K562 (cell line): ENCODE measurements around the gene RNF151. TPM values are rescaled to one million over a fixed set of nuclear protein-coding genes. Genes with fewer than 3 reads are reported as not detected.

Experiments used
- CBX8 ChIP-seq: fragments of 200-600 bp; sonication (generic); IDR thresholded peaks from 2 replicates; pipeline ENCODE4 v1.6.1; 2012; ENCODE audit warnings: borderline replicate concordance, mixed run types, low read depth, mild to moderate bottlenecking, moderate library complexity, mixed read lengths, low read length, control low read depth, inconsistent platforms; ENCODE audit not compliant: poor library complexity, severe bottlenecking; ENCODE audit errors: extremely low read depth
- ILK ChIP-seq: fragments of 450-650 bp; IDR thresholded peaks from 2 replicates; pipeline ENCODE4 v1.6.1; 2016; ENCODE audit warnings: missing genetic modification characterization, low read depth, mild to moderate bottlenecking, missing compliant biosample characterization, moderate library complexity, borderline replicate concordance
- L3MBTL2 ChIP-seq: fragments of 450-650 bp; IDR thresholded peaks from 2 replicates; pipeline ENCODE4 v1.6.1; 2016; ENCODE audit warnings: mild to moderate bottlenecking, moderate library complexity
- MED1 ChIP-seq: sonication (generic); formaldehyde crosslinking; IDR thresholded peaks from 2 replicates; pipeline ENCODE4 v1.8.1; 2023; ENCODE audit warnings: missing genetic modification reagents, borderline replicate concordance
- NBN ChIP-seq: fragments of 450-650 bp; IDR thresholded peaks from 2 replicates; pipeline ENCODE4 v1.6.1; 2016; ENCODE audit warnings: low read depth, mild to moderate bottlenecking
- RBM25 ChIP-seq: fragments of 200-400 bp; formaldehyde crosslinking; IDR thresholded peaks from 2 replicates; pipeline ENCODE4 v1.6.1; 2018; ENCODE audit warnings: low read length, low read depth, moderate library complexity; ENCODE audit not compliant: severe bottlenecking
- RFX7 ChIP-seq: fragments of 250-450 bp; sonication (Bioruptor Pico); IDR thresholded peaks from 2 replicates; pipeline ENCODE4 v1.5.1; 2021; ENCODE audit warnings: mild to moderate bottlenecking
- SAP30 ChIP-seq: fragments of 200-600 bp; sonication (generic); IDR thresholded peaks from 2 replicates; pipeline ENCODE4 v1.6.1; 2012; ENCODE audit warnings: borderline replicate concordance, low read depth, mild to moderate bottlenecking, moderate library complexity, low read length, control low read depth, inconsistent platforms; ENCODE audit not compliant: insufficient read depth, poor library complexity, severe bottlenecking
- SIN3B ChIP-seq: fragments of 450-650 bp; IDR thresholded peaks from 2 replicates; pipeline ENCODE4 v1.6.1; 2017; ENCODE audit warnings: low read depth, mild to moderate bottlenecking, moderate library complexity
- SMARCA4 ChIP-seq: fragments of 450-650 bp; IDR thresholded peaks from 2 replicates; pipeline ENCODE4 v1.6.1; 2016
- TBL1XR1 ChIP-seq, 2 experiments: IDR thresholded peaks; 2 replicates each; pipeline ENCODE4 v1.6.1; 2012; ENCODE audit warnings: improper control_type of control experiment in 2 of 2, low read length in 2 of 2, mild to moderate bottlenecking in 1 of 2
- ZNF445 ChIP-seq: fragments of 250-450 bp; sonication (Bioruptor Pico); IDR thresholded peaks from 2 replicates; pipeline ENCODE4 v1.4.0; 2020; ENCODE audit warnings: low read depth, mild to moderate bottlenecking, moderate library complexity
- polyA plus RNA-seq, 8 experiments: library from polyadenylated mRNA; depleted of rRNA in 4 of 8; stranded (reverse) in 5 of 8; unstranded in 3 of 8; fragments of >200 nt; fragmentation: Nextera tagmentation in 2 of 8; fragmentation: Illumina TruSeq in 1 of 8; extraction: Ambion mirVana in 2 of 8; extraction: Trizol in 1 of 8; gene quantifications; 2 replicates each; pipeline versions ENCODE4 v1.2.1 to v1.2.3, GENCODE V29; 2011 to 2014; ENCODE audit warnings: inconsistent platforms in 1 of 8, missing spikeins in 1 of 8
- total RNA-seq, 7 experiments: library from RNA; depleted of rRNA in 6 of 7; stranded (reverse); fragments of >200 nt in 6 of 7; fragmentation: Illumina TruSeq in 2 of 7; extraction: Trizol in 2 of 7; gene quantifications; 2 replicates each; pipeline versions ENCODE4 v1.2.1 to v1.2.3, GENCODE V29; 2011 to 2021; ENCODE audit warnings: low replicate concordance in 1 of 7
- TF ChIP-seq, protein P1 (sequence below): fragments of 450-650 bp; formaldehyde crosslinking; IDR thresholded peaks from 2 replicates; pipeline ENCODE4 v1.4.0; 2022; ENCODE audit warnings: missing genetic modification characterization
- TF ChIP-seq, protein P2 (sequence below): fragments of 450-650 bp; formaldehyde crosslinking; IDR thresholded peaks from 2 replicates; pipeline ENCODE4 v1.4.0; 2020; ENCODE audit warnings: mild to moderate bottlenecking, moderate library complexity
- TF ChIP-seq, protein P3 (sequence below): fragments of 250-450 bp; sonication (Bioruptor Pico); IDR thresholded peaks from 2 replicates; pipeline ENCODE4 v1.5.0; 2021
- TF ChIP-seq, protein P4 (sequence below): sonication (generic); IDR thresholded peaks from 2 replicates; pipeline ENCODE4 v1.6.1; 2016
- TF ChIP-seq, protein P5 (sequence below): fragments of 250-450 bp; sonication (Bioruptor Pico); IDR thresholded peaks from 2 replicates; pipeline ENCODE4 v1.8.0; 2021; ENCODE audit warnings: mild to moderate bottlenecking, moderate library complexity

The RNF151 gene
- total and polyA plus RNA-seq, 9 of the 15 experiments (the other 6 are each of a cell fraction or from before 2014, with no cell fraction given) = not detected

DNA sequence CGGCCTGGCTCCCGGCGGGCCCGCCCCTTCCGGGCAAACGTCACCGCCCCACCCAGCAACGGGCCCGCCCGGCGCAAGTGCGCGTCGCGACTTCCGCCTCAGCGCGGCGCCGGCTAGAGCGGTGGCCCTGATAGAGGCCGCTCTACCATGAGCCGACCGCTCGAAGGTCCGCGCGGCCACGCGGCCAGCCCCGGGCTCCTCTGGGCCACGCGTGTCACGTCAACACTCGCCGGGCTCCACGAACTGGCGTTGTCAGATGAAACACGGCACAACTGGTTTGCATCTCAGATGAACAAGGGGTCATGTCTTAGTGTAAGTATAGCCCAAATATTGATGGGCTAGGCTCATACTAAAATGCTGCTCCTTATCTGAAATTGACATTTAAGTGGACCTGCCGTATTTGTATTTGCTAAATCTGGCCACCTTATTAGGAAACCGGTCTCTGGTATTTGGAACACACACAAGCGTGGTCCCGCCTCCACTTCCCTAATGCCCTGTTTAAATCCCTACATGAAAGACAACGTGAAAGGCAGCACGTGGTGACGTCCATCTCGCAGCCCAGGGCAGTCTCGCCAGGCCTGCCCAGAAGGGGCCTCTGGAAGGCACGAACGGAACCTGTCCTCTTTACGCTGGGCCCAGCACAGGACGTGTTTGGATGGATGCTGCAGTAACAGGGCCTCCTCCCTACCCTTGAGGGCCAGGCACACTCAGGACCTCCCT, 43.3 kb downstream of the RNF151 start, which contains the start of gene ZNF598 (continued):
- TF ChIP-seq, protein P1, sequence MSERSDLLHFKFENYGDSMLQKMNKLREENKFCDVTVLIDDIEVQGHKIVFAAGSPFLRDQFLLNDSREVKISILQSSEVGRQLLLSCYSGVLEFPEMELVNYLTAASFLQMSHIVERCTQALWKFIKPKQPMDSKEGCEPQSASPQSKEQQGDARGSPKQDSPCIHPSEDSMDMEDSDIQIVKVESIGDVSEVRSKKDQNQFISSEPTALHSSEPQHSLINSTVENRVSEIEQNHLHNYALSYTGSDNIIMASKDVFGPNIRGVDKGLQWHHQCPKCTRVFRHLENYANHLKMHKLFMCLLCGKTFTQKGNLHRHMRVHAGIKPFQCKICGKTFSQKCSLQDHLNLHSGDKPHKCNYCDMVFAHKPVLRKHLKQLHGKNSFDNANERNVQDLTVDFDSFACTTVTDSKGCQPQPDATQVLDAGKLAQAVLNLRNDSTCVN (CRISPR knock-in tag) = no peak
- TF ChIP-seq SIN3B (peak; percentile 53; the same call in 1 of the 2 replicates), RBM25 (no peak), CBX8 (no peak), MED1 (CRISPR knock-in tag) (no peak), NBN (peak; percentile 74), SMARCA4 (no peak), ZNF445 (no peak), RFX7 (no peak), L3MBTL2 (peak; percentile 85), TBL1XR1 (IDR thresholded peaks at IDR 0.05; ENCODE audit: low read length in 2 of 2) (no peak), SAP30 (peak; percentile 73), ILK (no peak)
- TF ChIP-seq, protein P2, sequence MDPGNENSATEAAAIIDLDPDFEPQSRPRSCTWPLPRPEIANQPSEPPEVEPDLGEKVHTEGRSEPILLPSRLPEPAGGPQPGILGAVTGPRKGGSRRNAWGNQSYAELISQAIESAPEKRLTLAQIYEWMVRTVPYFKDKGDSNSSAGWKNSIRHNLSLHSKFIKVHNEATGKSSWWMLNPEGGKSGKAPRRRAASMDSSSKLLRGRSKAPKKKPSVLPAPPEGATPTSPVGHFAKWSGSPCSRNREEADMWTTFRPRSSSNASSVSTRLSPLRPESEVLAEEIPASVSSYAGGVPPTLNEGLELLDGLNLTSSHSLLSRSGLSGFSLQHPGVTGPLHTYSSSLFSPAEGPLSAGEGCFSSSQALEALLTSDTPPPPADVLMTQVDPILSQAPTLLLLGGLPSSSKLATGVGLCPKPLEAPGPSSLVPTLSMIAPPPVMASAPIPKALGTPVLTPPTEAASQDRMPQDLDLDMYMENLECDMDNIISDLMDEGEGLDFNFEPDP (CRISPR knock-in tag) = no peak
- TF ChIP-seq, protein P3, sequence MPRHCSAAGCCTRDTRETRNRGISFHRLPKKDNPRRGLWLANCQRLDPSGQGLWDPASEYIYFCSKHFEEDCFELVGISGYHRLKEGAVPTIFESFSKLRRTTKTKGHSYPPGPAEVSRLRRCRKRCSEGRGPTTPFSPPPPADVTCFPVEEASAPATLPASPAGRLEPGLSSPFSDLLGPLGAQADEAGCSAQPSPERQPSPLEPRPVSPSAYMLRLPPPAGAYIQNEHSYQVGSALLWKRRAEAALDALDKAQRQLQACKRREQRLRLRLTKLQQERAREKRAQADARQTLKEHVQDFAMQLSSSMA = 0 out of 2 replicates have a peak, but pooled peaks have one; percentile 60
- TF ChIP-seq, protein P4, sequence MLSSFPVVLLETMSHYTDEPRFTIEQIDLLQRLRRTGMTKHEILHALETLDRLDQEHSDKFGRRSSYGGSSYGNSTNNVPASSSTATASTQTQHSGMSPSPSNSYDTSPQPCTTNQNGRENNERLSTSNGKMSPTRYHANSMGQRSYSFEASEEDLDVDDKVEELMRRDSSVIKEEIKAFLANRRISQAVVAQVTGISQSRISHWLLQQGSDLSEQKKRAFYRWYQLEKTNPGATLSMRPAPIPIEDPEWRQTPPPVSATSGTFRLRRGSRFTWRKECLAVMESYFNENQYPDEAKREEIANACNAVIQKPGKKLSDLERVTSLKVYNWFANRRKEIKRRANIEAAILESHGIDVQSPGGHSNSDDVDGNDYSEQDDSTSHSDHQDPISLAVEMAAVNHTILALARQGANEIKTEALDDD = no peak
- TF ChIP-seq, protein P5, sequence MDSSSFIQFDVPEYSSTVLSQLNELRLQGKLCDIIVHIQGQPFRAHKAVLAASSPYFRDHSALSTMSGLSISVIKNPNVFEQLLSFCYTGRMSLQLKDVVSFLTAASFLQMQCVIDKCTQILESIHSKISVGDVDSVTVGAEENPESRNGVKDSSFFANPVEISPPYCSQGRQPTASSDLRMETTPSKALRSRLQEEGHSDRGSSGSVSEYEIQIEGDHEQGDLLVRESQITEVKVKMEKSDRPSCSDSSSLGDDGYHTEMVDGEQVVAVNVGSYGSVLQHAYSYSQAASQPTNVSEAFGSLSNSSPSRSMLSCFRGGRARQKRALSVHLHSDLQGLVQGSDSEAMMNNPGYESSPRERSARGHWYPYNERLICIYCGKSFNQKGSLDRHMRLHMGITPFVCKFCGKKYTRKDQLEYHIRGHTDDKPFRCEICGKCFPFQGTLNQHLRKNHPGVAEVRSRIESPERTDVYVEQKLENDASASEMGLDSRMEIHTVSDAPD (CRISPR knock-in tag) = no peak
